ENCODE measurements around the gene HIF1AN.

DNA sequence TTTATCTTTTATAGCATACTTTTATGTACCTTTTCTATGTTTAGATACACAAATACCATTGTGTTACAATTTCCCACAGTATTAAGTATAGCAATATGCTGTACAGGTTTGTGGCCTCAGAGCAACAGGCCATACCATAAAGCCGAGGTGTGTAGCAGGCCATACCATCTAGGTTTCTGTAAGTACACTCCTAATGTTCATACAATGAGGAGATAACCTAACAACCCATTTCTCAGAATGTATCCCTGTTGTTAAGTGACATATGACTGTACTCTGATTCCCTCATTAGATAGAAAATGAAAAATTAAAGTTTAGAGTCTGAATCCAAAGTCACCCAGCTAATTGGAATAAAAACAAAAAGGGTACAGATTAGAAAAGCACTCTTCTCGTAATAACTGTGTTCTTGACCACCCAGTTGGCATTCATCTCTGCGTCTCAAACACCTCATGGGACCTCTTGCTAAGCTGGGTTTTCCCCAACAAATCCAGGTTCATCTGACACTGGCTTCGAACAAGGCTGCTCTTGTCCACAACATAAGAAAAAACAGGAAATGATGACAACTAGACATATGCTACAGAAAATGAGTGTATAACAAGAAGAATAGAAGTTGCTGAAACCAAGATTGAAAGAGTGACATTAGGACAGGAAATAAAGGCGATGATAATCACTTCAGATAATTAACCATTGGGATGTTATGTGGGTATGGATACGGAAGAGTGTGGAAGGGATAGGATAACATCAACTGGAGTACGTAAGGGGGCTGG is 7.4 kb upstream of the HIF1AN start:
- TF ChIP-seq, protein P1, sequence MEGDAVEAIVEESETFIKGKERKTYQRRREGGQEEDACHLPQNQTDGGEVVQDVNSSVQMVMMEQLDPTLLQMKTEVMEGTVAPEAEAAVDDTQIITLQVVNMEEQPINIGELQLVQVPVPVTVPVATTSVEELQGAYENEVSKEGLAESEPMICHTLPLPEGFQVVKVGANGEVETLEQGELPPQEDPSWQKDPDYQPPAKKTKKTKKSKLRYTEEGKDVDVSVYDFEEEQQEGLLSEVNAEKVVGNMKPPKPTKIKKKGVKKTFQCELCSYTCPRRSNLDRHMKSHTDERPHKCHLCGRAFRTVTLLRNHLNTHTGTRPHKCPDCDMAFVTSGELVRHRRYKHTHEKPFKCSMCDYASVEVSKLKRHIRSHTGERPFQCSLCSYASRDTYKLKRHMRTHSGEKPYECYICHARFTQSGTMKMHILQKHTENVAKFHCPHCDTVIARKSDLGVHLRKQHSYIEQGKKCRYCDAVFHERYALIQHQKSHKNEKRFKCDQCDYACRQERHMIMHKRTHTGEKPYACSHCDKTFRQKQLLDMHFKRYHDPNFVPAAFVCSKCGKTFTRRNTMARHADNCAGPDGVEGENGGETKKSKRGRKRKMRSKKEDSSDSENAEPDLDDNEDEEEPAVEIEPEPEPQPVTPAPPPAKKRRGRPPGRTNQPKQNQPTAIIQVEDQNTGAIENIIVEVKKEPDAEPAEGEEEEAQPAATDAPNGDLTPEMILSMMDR (IDR thresholded peaks at IDR 0.05 in 4 of 5, conservative IDR thresholded peaks at IDR 0.05 in 1 of 5) = no peak
- TF ChIP-seq POLR2A (IDR thresholded peaks at IDR 0.05) = no peak
